Measurements from ENCODE around the gene RASGRP3.

RASGRP3 gene

GRCh38 chr2:33485051-33485450 lies 8.6 kb downstream of the RASGRP3 start:
- H3K4me3 ChIP-seq (ENCODE audit: low read depth, low read length) = no peak overlapping the region
- no peak for DNase-seq (ENCODE audit: low read depth)
- TF ChIP-seq, protein P1, sequence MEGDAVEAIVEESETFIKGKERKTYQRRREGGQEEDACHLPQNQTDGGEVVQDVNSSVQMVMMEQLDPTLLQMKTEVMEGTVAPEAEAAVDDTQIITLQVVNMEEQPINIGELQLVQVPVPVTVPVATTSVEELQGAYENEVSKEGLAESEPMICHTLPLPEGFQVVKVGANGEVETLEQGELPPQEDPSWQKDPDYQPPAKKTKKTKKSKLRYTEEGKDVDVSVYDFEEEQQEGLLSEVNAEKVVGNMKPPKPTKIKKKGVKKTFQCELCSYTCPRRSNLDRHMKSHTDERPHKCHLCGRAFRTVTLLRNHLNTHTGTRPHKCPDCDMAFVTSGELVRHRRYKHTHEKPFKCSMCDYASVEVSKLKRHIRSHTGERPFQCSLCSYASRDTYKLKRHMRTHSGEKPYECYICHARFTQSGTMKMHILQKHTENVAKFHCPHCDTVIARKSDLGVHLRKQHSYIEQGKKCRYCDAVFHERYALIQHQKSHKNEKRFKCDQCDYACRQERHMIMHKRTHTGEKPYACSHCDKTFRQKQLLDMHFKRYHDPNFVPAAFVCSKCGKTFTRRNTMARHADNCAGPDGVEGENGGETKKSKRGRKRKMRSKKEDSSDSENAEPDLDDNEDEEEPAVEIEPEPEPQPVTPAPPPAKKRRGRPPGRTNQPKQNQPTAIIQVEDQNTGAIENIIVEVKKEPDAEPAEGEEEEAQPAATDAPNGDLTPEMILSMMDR (IDR thresholded peaks at IDR 0.05; ENCODE audit: insufficient read depth, low read depth, low read length, missing control alignments) = no peak

DNA sequence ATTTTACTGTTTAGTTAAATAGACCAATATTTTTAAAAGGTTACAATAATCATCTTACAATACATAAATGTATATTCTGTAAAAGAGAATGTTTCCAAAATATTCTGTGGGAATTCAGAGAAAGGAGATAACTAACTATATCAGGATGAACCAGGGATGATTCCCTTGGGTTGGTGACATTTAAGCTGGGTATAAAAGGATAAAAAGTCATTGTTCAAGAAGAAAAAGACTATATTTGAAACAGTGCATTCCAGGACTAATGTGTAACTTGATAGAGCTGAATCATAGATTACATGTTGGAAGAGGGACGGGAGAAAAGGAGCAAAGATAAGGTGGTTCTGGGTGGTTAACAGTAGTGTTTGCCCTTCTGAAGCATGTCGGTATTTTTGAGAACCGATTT lies 10.1 kb downstream of the RASGRP3 start:
- DNase-seq (ENCODE audit: low read depth) = no peak
- no peak overlapping the region for H3K4me3 ChIP-seq (ENCODE audit: low read depth, low read length)
- TF ChIP-seq, protein P1 (IDR thresholded peaks at IDR 0.05; ENCODE audit: insufficient read depth, low read depth, low read length, missing control alignments) = no peak

- TF ChIP-seq, protein P1 (IDR thresholded peaks at IDR 0.05; ENCODE audit: insufficient read depth, low read depth, low read length, missing control alignments) = no peak
- peak overlapping the region; percentile 44 for H3K4me3 ChIP-seq (ENCODE audit: low read depth, low read length)
Observed at GRCh38 chr2:33488178-33488690, 11.8 kb downstream of the RASGRP3 start.

DNA sequence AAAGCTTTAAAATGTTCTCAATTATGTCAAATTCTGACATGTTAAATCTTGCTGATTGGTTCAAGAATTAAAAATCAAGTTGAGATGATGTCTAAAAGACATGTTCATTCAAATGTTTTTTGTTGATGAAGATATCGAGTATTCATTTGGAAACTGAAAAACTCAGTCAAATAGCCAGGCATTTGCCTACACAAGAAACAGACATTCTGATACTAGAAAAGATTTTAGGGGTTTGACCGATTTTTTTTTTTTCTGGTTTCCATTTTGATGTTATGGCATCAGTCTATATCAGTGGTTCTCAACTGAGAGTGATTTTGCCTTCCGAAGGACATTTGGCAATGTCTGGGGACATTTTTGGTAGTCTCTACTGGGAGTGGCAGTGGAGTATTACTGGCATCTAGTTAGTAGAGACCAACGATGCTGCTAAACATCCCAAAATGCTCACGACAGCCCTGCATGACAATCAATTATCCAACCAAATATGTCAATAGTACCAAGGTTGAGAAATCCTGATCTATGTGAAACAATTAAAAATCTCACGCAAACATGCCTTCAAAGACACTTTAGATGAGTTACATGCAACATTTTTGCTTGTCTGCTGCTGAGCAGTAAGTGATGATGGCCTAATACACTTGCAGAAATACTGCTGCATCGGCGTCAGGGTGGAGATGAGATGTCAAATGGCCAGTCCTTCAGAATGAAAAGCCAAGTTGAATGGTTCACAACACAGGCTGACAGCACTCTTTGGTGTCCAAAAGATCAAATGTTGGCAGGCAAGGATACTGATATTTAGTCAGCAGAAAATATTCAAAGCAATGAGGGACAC lies 12.5 kb downstream of the RASGRP3 start:
- DNase-seq (ENCODE audit: low read depth) = peak; percentile 85
- TF ChIP-seq, protein P1 (IDR thresholded peaks at IDR 0.05; ENCODE audit: insufficient read depth, low read depth, low read length, missing control alignments) = no peak
- peak overlapping the region; percentile 44 for H3K4me3 ChIP-seq (ENCODE audit: low read depth, low read length)

More at GRCh38 chr2:33488178-33488690, 11.8 kb downstream of the RASGRP3 start:
- DNase-seq (ENCODE audit: low read depth) = peak; percentile 73

- DNase-seq (ENCODE audit: low read depth) = peak; percentile 22
- TF ChIP-seq, protein P1 (IDR thresholded peaks at IDR 0.05; ENCODE audit: insufficient read depth, low read depth, low read length, missing control alignments) = no peak
- H3K4me3 ChIP-seq (ENCODE audit: low read depth, low read length) = peak overlapping the region; percentile 41
Observed at GRCh38 chr2:33489835-33490431, 13.5 kb downstream of the RASGRP3 start.

DNA sequence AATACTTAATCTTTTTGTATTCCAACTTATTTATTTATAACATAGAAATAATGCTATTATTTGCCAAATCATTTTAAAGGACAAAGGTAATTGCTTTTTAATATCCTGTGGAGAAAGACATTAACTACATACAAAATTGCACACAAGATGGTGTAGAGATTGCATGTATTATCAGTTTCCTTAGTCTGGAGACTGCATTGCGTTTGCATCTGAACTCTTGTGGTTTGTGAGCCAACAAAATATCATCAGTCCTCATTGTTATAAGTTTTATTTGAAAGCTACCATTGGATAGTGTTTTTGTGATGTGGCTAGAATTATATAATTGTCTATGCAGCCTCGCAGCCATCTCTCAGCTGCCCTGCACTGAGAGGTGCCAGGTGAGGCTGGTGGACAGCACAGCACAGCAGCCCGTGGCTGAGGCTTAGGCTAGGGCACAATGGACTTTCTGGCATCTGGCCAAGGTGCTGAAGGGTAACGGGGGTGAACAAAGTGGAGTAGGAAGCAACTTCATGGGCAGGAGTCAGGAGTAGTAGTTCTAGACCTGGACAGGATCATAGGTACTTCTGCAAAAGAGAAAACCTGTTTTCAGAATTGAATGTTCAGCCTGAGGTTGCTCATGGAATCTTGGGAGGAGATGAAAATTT lies 15.1 kb downstream of the RASGRP3 start:
- peak overlapping the region; percentile 57 for H3K4me3 ChIP-seq (ENCODE audit: low read depth, low read length)
- DNase-seq (ENCODE audit: low read depth) = peak; percentile 69
- TF ChIP-seq, protein P1 (IDR thresholded peaks at IDR 0.05; ENCODE audit: insufficient read depth, low read depth, low read length, missing control alignments) = no peak

Measured in GM12865 (cell line).